ENCODE measurements around the gene TRIM16. TPM values are rescaled to one million over a fixed set of nuclear protein-coding genes. Genes with fewer than 3 reads are reported as not detected.

TRIM16 gene
- total RNA-seq, 1 donor from 2014 or later: 16.7 TPM

Other genes with a start within 250 kb of the TRIM16 start
- gene CDRT4, start 216.7 kb downstream of the TRIM16 start, total RNA-seq: 2.1 and 2.4 TPM in 2 replicates
- gene TVP23C, start 120.8 kb downstream of the TRIM16 start, total RNA-seq: 8.9 and 10.8 TPM in 2 replicates
- gene FBXW10B, start 64.6 kb downstream of the TRIM16 start, total RNA-seq: 1.0 and 1.5 TPM in 2 replicates
- gene ZNF286A, start 15.4 kb upstream of the TRIM16 start, total RNA-seq: 26.3 and 30.2 TPM in 2 replicates
- gene TBC1D26, start 48.0 kb upstream of the TRIM16 start, total RNA-seq: 0.05 TPM in 1 of 2 replicates, not detected in the other